Esophagus squamous epithelium (tissue), 5 donors: ENCODE results near the gene HSD17B3. TPM values are rescaled to one million over a fixed set of nuclear protein-coding genes. Genes with fewer than 3 reads are reported as not detected.

Source experiments
- DNase-seq: peaks from one replicate; lab custom pipeline; 2025; lab: John Stamatoyannopoulos, UW
- H3K27ac ChIP-seq, 4 donors: fragments of 200-600 bp; sonication (generic); one replicate each; pipeline ENCODE4 v1.5.1; 2016 to 2019; ENCODE audit warnings: mild to moderate bottlenecking in 1 of 4
- H3K27me3 ChIP-seq, 4 donors: fragments of 200-600 bp; sonication (generic); 1 replicate in 3 of 4; 2 replicates in 1 of 4; pipeline versions ENCODE4 v1.5.1 to v1.6.0; 2017 to 2021; ENCODE audit warnings: antibody characterized with exemption in 1 of 4
- H3K36me3 ChIP-seq, 3 donors: fragments of 200-600 bp; sonication (generic); one replicate each; pipeline ENCODE4 v1.5.1; 2016 to 2019
- H3K4me1 ChIP-seq, 3 donors: fragments of 200-600 bp; sonication (generic); one replicate each; pipeline ENCODE4 v1.5.1; 2017 to 2019
- H3K4me3 ChIP-seq, 4 donors: fragments of 200-600 bp; sonication (generic); 1 replicate in 3 of 4; 2 replicates in 1 of 4; pipeline ENCODE4 v1.5.1; 2016 to 2019; ENCODE audit warnings: mild to moderate bottlenecking in 2 of 4, moderate library complexity in 1 of 4
- H3K9me3 ChIP-seq, 3 donors: fragments of 200-600 bp; sonication (generic); one replicate each; pipeline ENCODE4 v1.5.1; 2016 to 2019
- POLR2A ChIP-seq, 4 donors: fragments of 450-650 bp; IDR thresholded peaks; one replicate each; pipeline ENCODE4 v1.6.1; 2017; ENCODE audit warnings: antibody characterized with exemption in 4 of 4, mild to moderate bottlenecking in 4 of 4, moderate library complexity in 3 of 4
- WGBS, 2 donors: methylation state at CpG; one replicate each; pipeline ENCODE4 v1.1.5; 2018; 5-methylcytosine and 5-hydroxymethylcytosine counted together
- intact Hi-C: fragments of 100-400 bp; cut with DNase I; formaldehyde crosslinking; loops from one replicate; pipeline ENCODE4 v1.15.0; 2022
- total RNA-seq, 4 donors: library from RNA; depleted of rRNA; stranded (reverse); fragments of >200 nt; gene quantifications; one replicate each; pipeline ENCODE4 v1.1.0, GENCODE V29; 2016
- TF ChIP-seq, protein P1 (sequence below), 6 experiments: fragments of 450-650 bp in 4 of 6; fragments of 200-600 bp in 2 of 6; sonication (generic) in 2 of 6; IDR thresholded peaks; one replicate each; pipeline ENCODE4 v1.5.1; 2016 to 2019; ENCODE audit warnings: antibody characterized with exemption in 6 of 6, mild to moderate bottlenecking in 4 of 6, moderate library complexity in 4 of 6
- donor health status: DM: yes; HTN: yes; CAD: no.

The HSD17B3 gene
- total RNA-seq, 4 donors from 2014 or later, result 0.38 TPM; not detected in 3

DNA sequence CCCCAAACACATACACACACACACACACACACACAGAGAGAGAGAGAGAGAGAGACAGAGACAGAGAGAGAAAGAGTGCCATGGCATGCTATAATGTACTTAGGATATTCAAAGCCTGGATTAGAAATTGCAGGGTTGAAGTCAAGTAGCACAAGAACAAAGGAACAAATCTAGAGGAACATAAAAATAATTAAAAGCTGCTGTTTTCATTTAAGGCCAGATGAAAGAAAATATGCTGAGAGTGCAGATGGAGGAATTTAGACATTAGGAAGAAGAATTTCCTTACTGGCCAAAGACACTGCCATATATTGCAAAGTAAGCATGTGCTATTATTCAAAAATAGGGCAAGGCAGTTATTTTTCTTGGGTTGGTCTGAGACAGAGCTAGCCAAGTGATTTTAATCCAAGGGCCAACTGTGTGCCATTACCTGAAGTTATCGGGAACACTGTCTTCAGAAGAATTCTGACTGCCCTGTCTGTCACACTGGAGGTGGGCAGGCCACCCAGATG, 31.7 kb downstream of the HSD17B3 start:
- TF ChIP-seq, protein P1, sequence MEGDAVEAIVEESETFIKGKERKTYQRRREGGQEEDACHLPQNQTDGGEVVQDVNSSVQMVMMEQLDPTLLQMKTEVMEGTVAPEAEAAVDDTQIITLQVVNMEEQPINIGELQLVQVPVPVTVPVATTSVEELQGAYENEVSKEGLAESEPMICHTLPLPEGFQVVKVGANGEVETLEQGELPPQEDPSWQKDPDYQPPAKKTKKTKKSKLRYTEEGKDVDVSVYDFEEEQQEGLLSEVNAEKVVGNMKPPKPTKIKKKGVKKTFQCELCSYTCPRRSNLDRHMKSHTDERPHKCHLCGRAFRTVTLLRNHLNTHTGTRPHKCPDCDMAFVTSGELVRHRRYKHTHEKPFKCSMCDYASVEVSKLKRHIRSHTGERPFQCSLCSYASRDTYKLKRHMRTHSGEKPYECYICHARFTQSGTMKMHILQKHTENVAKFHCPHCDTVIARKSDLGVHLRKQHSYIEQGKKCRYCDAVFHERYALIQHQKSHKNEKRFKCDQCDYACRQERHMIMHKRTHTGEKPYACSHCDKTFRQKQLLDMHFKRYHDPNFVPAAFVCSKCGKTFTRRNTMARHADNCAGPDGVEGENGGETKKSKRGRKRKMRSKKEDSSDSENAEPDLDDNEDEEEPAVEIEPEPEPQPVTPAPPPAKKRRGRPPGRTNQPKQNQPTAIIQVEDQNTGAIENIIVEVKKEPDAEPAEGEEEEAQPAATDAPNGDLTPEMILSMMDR (IDR thresholded peaks at IDR 0.05), result no peak
- TF ChIP-seq POLR2A (IDR thresholded peaks at IDR 0.05), result no peak
- H3K36me3 ChIP-seq, result no peaks in the 10 kb centered on the region
- no peak for DNase-seq
- no peaks in the 10 kb centered on the region for H3K4me1 ChIP-seq
- WGBS, 2 donors, result 85 to 90% methylated on average over 1 of the region's 1 CpG
- H3K27ac ChIP-seq, result no peak overlapping the region
- H3K4me3 ChIP-seq, result no peak overlapping the region
- peaks cover 0 to 19% (median 11%) of the 10 kb centered on the region in 3 donors for H3K9me3 ChIP-seq
- intact Hi-C loops, result no loop called here
- H3K27me3 ChIP-seq, result no peaks in the 10 kb centered on the region

- Histone ChIP-seq H3K27me3 (no peaks in the 10 kb centered on the region), H3K4me1 (no peaks in the 10 kb centered on the region), H3K36me3 (no peaks in the 10 kb centered on the region), H3K4me3 (no peak overlapping the region), H3K27ac (no peak overlapping the region), H3K9me3 (no peaks in the 10 kb centered on the region)
- intact Hi-C loops, result no loop called here
- DNase-seq, result no peak
- TF ChIP-seq, protein P1 (IDR thresholded peaks at IDR 0.05), result no peak
- TF ChIP-seq POLR2A (IDR thresholded peaks at IDR 0.05), result no peak
- WGBS, 2 donors, result 80 to 91% methylated on average over 4 of the region's 4 CpGs
Measured at GRCh38 chr9:96258967-96259366, 43.0 kb downstream of the HSD17B3 start.

GRCh38 chr9:96256800-96257199, 45.2 kb downstream of the HSD17B3 start:
- Histone ChIP-seq H3K27me3 (no peaks in the 10 kb centered on the region), H3K36me3 (no peaks in the 10 kb centered on the region), H3K27ac (no peak overlapping the region), H3K4me3 (no peak overlapping the region), H3K9me3 (no peaks in the 10 kb centered on the region), H3K4me1 (no peaks in the 10 kb centered on the region)
- 30 to 44% methylated on average over 9 of the region's 9 CpGs for WGBS, 2 donors
- DNase-seq, result no peak
- intact Hi-C loops, result no loop called here
- TF ChIP-seq POLR2A (IDR thresholded peaks at IDR 0.05), result no peak
- TF ChIP-seq, protein P1 (IDR thresholded peaks at IDR 0.05), result no peak

DNA sequence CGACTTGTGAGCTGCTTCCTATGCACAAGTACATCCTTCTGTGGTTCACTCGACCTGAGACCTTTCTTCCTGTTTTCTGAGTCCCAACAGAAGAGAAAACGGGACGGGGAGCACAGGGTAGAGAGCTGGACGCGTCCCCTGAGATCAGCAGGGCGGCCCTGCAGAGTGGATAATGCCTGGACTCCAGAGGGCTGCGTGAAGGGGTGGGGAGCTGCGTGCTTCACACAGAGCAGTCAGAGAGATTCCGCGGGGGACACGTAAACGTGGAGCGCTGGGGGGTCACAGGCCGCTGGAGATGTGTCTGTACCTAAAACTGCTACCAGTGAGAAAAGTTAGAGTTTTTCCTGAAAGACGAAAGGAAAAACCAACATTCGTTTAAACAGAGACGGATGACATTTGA, 46.3 kb downstream of the HSD17B3 start:
- intact Hi-C loops, result no loop called here

DNA sequence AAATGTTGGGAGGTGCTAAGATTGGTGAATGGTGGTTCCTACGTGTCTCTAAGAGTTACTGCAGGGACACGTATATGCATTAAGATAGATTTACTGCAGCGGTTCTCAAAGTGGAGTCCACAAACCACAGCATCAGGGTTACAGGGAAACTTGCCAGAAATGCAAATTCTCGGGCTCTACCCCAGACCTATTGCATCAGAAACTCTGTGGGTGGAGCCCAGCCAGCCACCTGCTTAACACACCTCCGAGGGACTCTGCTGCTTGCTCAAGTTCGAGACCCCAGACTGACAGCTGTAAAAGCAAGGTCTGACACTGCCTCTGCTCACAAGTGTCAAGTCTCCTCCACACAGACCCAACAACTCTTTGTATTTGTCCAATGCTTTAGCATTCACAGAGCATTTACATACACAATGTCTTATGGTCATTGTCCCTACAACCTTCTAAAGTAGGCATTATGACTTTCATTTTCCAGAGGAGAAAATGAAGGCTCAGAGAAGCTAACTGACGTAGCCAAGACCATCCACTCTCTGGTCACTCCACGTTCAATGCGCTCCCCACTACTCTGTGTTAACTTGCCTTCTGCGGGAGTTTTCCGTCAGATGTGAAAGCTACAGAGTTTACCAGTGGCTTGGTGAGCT, 48.8 kb downstream of the HSD17B3 start:
- Histone ChIP-seq H3K4me1 (no peaks in the 10 kb centered on the region), H3K36me3 (no peaks in the 10 kb centered on the region), H3K9me3 (no peaks in the 10 kb centered on the region), H3K4me3 (no peak overlapping the region), H3K27ac (no peak overlapping the region), H3K27me3 (no peaks in the 10 kb centered on the region)
- intact Hi-C loops, result no loop called here
- DNase-seq, result no peak
- WGBS, 2 donors, result 69 to 73% methylated on average over 11 of the region's 11 CpGs
- TF ChIP-seq, protein P1 (IDR thresholded peaks at IDR 0.05), result no peak
- no peak for TF ChIP-seq POLR2A (IDR thresholded peaks at IDR 0.05)

More for the DNA sequence above, 46.3 kb downstream of the HSD17B3 start:
- Histone ChIP-seq H3K4me3 (no peak overlapping the region), H3K9me3 (no peaks in the 10 kb centered on the region), H3K27me3 (no peaks in the 10 kb centered on the region), H3K4me1 (no peaks in the 10 kb centered on the region), H3K36me3 (no peaks in the 10 kb centered on the region), H3K27ac (no peak overlapping the region)
- no peak for DNase-seq
- WGBS, 2 donors, result 62 to 88% methylated on average over 6 to 14 of the region's 18 CpGs
- TF ChIP-seq, protein P1 (IDR thresholded peaks at IDR 0.05), result no peak
- no peak for TF ChIP-seq POLR2A (IDR thresholded peaks at IDR 0.05)
